Gastroesophageal sphincter (tissue), 3 donors: ENCODE measurements around the gene RAB32.

Experiments
- POLR2A ChIP-seq, 2 donors: fragments of 450-650 bp; IDR thresholded peaks; one replicate each; pipeline ENCODE4 v1.6.1; 2017; ENCODE audit warnings: antibody characterized with exemption in 2 of 2, mild to moderate bottlenecking in 2 of 2, moderate library complexity in 1 of 2
- TF ChIP-seq, protein P1 (sequence below), 4 experiments: fragments of 200-600 bp in 2 of 4; fragments of 450-650 bp in 2 of 4; sonication (generic) in 1 of 4; IDR thresholded peaks; one replicate each; pipeline ENCODE4 v1.5.1; 2017 to 2019; ENCODE audit warnings: antibody characterized with exemption in 4 of 4, mild to moderate bottlenecking in 2 of 4, moderate library complexity in 2 of 4

DNA sequence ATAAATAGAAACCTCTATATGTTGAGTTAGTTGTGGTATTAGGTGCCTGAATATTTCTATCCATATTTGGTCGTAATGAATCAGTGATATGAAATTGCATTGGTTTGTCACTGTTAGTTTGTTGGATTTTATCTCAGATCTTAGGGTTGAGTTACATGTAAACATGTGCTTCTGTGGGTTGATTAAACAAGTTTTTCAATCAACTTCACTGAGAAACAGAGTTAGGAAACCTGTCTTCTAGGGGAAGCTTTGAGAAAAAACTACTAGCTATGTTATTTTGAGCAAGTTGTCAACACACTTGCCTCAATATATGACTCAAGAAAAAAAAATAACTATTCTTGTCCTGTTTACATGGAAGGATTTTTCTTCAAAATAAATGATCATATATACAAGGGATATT is 40.3 kb downstream of the RAB32 start:
- TF ChIP-seq, protein P1, sequence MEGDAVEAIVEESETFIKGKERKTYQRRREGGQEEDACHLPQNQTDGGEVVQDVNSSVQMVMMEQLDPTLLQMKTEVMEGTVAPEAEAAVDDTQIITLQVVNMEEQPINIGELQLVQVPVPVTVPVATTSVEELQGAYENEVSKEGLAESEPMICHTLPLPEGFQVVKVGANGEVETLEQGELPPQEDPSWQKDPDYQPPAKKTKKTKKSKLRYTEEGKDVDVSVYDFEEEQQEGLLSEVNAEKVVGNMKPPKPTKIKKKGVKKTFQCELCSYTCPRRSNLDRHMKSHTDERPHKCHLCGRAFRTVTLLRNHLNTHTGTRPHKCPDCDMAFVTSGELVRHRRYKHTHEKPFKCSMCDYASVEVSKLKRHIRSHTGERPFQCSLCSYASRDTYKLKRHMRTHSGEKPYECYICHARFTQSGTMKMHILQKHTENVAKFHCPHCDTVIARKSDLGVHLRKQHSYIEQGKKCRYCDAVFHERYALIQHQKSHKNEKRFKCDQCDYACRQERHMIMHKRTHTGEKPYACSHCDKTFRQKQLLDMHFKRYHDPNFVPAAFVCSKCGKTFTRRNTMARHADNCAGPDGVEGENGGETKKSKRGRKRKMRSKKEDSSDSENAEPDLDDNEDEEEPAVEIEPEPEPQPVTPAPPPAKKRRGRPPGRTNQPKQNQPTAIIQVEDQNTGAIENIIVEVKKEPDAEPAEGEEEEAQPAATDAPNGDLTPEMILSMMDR (IDR thresholded peaks at IDR 0.05), result no peak
- no peak for TF ChIP-seq POLR2A (IDR thresholded peaks at IDR 0.05)
